HG02943 (cell line): Measurements from ENCODE around the gene TRIM51G.
"Not testable (repeated sequence)": the region's sequence is repeated elsewhere in the genome, so short reads cannot be mapped to it uniquely, and the experiment has no call there.

Experiments used
- ATAC-seq: cut with Tn5 transposase; IDR thresholded peaks from one replicate; pipeline ENCODE4 v1.9.1; 2021; ENCODE audit warnings: mild to moderate bottlenecking, low read depth, moderate library complexity; ENCODE audit not compliant: unreplicated experiment

Gene TRIM51G

DNA sequence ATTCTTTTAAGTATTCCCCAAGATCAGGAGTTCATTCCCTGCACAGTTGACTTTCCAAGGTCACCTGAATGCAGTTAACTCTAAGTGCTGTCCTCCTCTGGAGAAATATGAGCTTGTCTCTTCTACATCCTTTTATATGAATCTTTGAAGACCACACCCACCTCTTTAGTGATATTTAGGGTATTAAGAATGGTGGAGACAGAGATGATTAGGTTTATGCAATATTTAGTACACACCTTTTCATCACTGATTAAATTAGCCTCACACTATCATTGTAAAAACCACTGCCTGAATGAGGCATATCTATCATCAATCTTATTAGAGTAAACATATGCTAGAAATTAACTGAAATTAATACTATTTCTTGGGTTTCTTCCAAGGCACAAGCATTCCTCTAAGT is at the start of gene TRIM51G:
TSS of gene TRIM51G (minus strand) at position 101 of the 400 bp plus-strand sequence. CDS start 2,190 bp downstream, outside the sequence.
- not testable (repeated sequence) for ATAC-seq

- ATAC-seq = not testable (repeated sequence)
Observed at GRCh38 chr11:49028523-49028922, 44.8 kb upstream of the TRIM51G start, which contains the start of gene TRIM49B. TSS of gene TRIM49B (plus strand) at chr11:49028823. CDS start at chr11:49031600, 2,777 bp downstream.

GRCh38 chr11:48968592-48968991 is 15.1 kb downstream of the TRIM51G start:
- not testable (repeated sequence) for ATAC-seq

DNA sequence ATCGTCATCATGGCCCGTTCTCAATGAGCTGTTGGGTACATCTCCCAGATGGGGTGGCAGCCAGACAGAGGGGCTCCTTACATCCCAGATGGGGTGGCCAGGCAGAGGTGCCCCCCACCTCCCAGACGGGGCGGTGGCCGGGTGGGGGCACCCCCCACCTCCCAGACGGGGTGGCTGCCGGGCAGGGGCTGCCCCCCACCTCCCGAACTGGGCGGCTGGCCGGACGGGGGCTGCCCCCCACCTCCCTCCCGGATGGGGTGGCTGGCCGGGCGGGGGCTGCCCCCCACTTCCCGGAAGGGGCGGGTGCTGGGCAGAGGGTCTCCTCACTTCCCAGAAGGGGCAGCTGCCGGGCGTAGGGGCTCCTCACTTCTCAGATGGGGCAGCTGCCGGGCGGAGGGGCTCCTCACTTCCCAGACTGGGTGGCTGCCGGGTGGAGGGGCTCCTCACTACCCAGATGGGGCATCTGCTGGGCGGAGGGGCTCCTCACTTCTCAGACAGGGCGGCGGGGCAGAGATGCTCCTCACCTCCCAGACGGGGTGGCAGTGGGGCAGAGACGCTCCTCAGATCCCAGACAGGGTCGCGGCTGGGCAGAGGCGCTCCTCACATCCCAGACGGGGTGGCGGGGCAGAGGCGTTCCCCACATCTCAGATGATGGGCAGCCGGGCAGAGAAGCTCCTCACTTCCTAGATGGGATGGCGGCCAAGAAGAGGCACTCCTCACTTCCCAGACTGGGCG is 28.2 kb downstream of the TRIM51G start:
- not testable (repeated sequence) for ATAC-seq

DNA sequence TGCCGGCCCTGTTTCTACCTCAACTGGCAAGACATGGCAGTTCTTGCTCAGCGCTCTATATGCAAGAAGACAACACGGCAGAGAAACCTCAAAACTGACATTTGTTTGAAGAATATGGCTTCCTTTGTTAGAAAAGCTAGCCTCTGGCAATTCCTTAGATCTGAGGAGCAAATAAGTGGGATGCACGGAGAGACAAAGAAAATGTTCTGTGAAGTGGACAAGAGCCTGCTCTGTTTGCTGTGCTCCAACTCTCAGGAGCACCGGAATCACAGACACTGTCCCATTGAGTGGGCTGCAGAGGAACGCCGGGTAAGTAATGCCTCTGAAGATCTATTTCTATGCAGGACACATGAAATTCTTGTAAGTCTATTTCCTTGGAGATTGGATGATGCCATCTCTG is 37.9 kb downstream of the TRIM51G start:
- not testable (repeated sequence) for ATAC-seq
